A673 (cell line): ENCODE results near the gene DNTT.

Experiments used
- CTCF ChIP-seq: fragments of 300-800, 200-600 bp; sonication (generic); conservative IDR thresholded peaks from 2 replicates; pipeline ENCODE4 v1.5.1; 2017; ENCODE audit warnings: low read depth, mild to moderate bottlenecking, antibody characterized with exemption, low read length, moderate library complexity, mixed read lengths
- EZH2 ChIP-seq: fragments of 200-600 bp; sonication (generic); IDR thresholded peaks from 2 replicates; pipeline ENCODE4 v1.6.1; 2017; ENCODE audit warnings: borderline replicate concordance, low read depth, mild to moderate bottlenecking, mixed read lengths, antibody characterized with exemption, low read length; ENCODE audit not compliant: poor library complexity, severe bottlenecking

GRCh38 chr10:96369890-96370583 lies 65.8 kb downstream of the DNTT start:
- no peak for TF ChIP-seq EZH2
- TF ChIP-seq CTCF: no peak
